SU-DHL-6 (cell line): ENCODE measurements around the gene PRRC2B.
"Not testable (repeated sequence)": the region's sequence is repeated elsewhere in the genome, so short reads cannot be mapped to it uniquely, and the experiment has no call there.

Experiments used
- H2AFZ ChIP-seq: fragments of 200-600 bp; sonication (generic); 2 replicates; pipeline ENCODE4 v1.6.1; 2014; ENCODE audit warnings: low read depth, mild to moderate bottlenecking, moderate library complexity, mixed read lengths, antibody characterized with exemption, low read length; ENCODE audit not compliant: severe bottlenecking
- H3F3A ChIP-seq: fragments of 200-600 bp; shearing (Covaris generic); 2 replicates; pipeline ENCODE4 v1.6.0; 2016; ENCODE audit warnings: antibody characterized with exemption, mild to moderate bottlenecking; ENCODE audit not compliant: insufficient read depth
- H3K27ac ChIP-seq: fragments of 200-600 bp; sonication (generic); 2 replicates; pipeline ENCODE4 v1.5.1; 2016; ENCODE audit warnings: low read depth, mild to moderate bottlenecking, low read length, moderate library complexity, mixed read lengths
- H3K27me3 ChIP-seq: fragments of 200-600 bp; sonication (generic), shearing (Covaris generic); 2 replicates; pipeline ENCODE4 v1.6.0; 2014; ENCODE audit warnings: mild to moderate bottlenecking, low read length
- H3K36me3 ChIP-seq: fragments of 200-600 bp; sonication (generic); 2 replicates; pipeline ENCODE4 v1.6.1; 2014; ENCODE audit warnings: mild to moderate bottlenecking, low read length, mixed read lengths
- H3K4me2 ChIP-seq: fragments of 300-600, 200-600 bp; shearing (Covaris generic), sonication (generic); 2 replicates; pipeline ENCODE4 v1.6.0; 2014; ENCODE audit warnings: low read length, low read depth, mild to moderate bottlenecking; ENCODE audit not compliant: poor library complexity, severe bottlenecking
- H3K4me3 ChIP-seq: fragments of 200-600 bp; sonication (generic); 2 replicates; pipeline ENCODE4 v1.5.1; 2014; ENCODE audit warnings: antibody characterized with exemption, low read length, mild to moderate bottlenecking, mixed read lengths; ENCODE audit not compliant: insufficient read depth, poor library complexity, severe bottlenecking
- H3K79me2 ChIP-seq: fragments of 200-600 bp; sonication (generic); 2 replicates; pipeline ENCODE4 v1.6.1; 2014; ENCODE audit warnings: mild to moderate bottlenecking, low read length, moderate library complexity; ENCODE audit not compliant: insufficient read depth
- H3K9ac ChIP-seq: fragments of 200-600 bp; sonication (generic); 2 replicates; pipeline ENCODE4 v1.7.0; 2014; ENCODE audit warnings: mild to moderate bottlenecking, low read length
- H3K9me2 ChIP-seq: fragments of 200-600 bp; sonication (generic); replicated peaks from 2 replicates; pipeline ENCODE4 v1.6.1; 2014; ENCODE audit warnings: low read length; ENCODE audit not compliant: insufficient read depth
- H3K9me3 ChIP-seq: fragments of 200-600 bp; sonication (generic); 2 replicates; pipeline ENCODE4 v1.6.1; 2014; ENCODE audit warnings: low read length, mixed read lengths; ENCODE audit not compliant: insufficient read depth
- H4K20me1 ChIP-seq: fragments of 200-600 bp; sonication (generic); 2 replicates; pipeline ENCODE4 v1.6.1; 2014; ENCODE audit warnings: low read depth, mild to moderate bottlenecking, antibody characterized with exemption, low read length, moderate library complexity, mixed read lengths
- EZH2phosphoT487 ChIP-seq: fragments of 200-600 bp; sonication (generic), shearing (Covaris generic); conservative IDR thresholded peaks from 2 replicates; pipeline ENCODE4 v1.6.1; 2018; ENCODE audit warnings: mild to moderate bottlenecking, antibody characterized with exemption, low read length, moderate library complexity, mixed read lengths
- TF ChIP-seq, protein P1 (sequence below): fragments of 200-600 bp; sonication (generic); IDR thresholded peaks from one replicate; pipeline ENCODE4 v1.5.1; 2017; ENCODE audit warnings: antibody characterized with exemption, mild to moderate bottlenecking, low read length, moderate library complexity; ENCODE audit not compliant: insufficient read depth, poor library complexity, severe bottlenecking

The PRRC2B gene

DNA sequence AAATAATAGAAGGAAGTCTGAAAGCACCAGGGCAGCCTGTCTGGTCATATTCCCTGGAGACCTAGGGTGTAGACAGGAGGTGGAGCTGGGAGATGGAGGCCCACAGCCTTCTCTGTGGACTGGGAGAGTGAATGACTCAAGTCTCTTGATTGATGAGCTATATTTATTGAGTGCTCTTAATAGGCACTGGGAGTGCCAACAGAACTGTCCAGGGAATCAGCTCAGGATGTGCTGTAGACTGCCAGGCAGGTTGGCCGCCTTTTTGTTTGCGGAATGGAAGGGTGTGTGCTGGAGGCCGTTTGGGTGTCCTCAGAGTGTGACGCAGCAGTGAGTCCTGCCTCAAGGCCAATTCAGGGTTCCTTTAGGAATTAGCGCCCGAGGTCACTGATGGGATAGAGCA, 75.5 kb downstream of the PRRC2B start:
- Histone ChIP-seq H3K9me2 (no peaks in the 10 kb centered on the region), H3F3A (peaks cover 9% of the 10 kb centered on the region; the same call in 1 of the 2 replicates), H3K4me2 (no peak overlapping the region), H3K27ac (no peak overlapping the region), H3K9ac (no peak overlapping the region), H2AFZ (no peak overlapping the region), H3K9me3 (no peaks in the 10 kb centered on the region), H3K36me3 (peaks cover 33% of the 10 kb centered on the region), H4K20me1 (peaks cover 3% of the 10 kb centered on the region; the same call in 1 of the 2 replicates), H3K79me2 (peaks cover 17% of the 10 kb centered on the region), H3K4me3 (no peak overlapping the region), H3K27me3 (no peaks in the 10 kb centered on the region)
- no peak for TF ChIP-seq EZH2phosphoT487
- TF ChIP-seq, protein P1, sequence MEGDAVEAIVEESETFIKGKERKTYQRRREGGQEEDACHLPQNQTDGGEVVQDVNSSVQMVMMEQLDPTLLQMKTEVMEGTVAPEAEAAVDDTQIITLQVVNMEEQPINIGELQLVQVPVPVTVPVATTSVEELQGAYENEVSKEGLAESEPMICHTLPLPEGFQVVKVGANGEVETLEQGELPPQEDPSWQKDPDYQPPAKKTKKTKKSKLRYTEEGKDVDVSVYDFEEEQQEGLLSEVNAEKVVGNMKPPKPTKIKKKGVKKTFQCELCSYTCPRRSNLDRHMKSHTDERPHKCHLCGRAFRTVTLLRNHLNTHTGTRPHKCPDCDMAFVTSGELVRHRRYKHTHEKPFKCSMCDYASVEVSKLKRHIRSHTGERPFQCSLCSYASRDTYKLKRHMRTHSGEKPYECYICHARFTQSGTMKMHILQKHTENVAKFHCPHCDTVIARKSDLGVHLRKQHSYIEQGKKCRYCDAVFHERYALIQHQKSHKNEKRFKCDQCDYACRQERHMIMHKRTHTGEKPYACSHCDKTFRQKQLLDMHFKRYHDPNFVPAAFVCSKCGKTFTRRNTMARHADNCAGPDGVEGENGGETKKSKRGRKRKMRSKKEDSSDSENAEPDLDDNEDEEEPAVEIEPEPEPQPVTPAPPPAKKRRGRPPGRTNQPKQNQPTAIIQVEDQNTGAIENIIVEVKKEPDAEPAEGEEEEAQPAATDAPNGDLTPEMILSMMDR: no peak

DNA sequence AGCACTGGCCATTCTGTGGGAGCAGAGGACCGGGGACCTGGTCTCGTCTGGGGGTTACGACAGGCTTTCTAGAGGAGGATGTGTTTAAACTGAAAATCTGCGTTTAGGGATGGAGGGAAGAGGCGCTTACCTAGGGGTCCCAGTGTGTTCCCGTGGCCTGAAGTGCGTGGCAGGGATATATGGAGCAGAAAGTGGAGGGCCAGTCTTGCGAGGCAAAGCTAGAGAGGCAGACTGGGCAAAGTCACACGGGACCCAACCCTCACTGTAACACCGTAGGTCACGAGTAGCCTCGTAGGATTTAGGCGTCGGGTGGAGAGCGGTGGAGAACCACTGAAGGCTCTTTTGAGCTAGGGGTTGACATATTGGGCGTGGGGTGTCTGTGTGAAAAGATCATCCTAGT, 76.1 kb downstream of the PRRC2B start:
- Histone ChIP-seq H3K27me3 (no peaks in the 10 kb centered on the region), H3K4me3 (no peak overlapping the region), H3K9ac (no peak overlapping the region), H2AFZ (no peak overlapping the region), H4K20me1 (peaks cover 3% of the 10 kb centered on the region; the same call in 1 of the 2 replicates), H3K4me2 (no peak overlapping the region), H3K27ac (no peak overlapping the region), H3K9me3 (no peaks in the 10 kb centered on the region), H3F3A (peaks cover 9% of the 10 kb centered on the region; the same call in 1 of the 2 replicates), H3K9me2 (no peaks in the 10 kb centered on the region), H3K79me2 (peaks cover 17% of the 10 kb centered on the region), H3K36me3 (peaks cover 37% of the 10 kb centered on the region)
- TF ChIP-seq, protein P1: no peak
- no peak for TF ChIP-seq EZH2phosphoT487

DNA sequence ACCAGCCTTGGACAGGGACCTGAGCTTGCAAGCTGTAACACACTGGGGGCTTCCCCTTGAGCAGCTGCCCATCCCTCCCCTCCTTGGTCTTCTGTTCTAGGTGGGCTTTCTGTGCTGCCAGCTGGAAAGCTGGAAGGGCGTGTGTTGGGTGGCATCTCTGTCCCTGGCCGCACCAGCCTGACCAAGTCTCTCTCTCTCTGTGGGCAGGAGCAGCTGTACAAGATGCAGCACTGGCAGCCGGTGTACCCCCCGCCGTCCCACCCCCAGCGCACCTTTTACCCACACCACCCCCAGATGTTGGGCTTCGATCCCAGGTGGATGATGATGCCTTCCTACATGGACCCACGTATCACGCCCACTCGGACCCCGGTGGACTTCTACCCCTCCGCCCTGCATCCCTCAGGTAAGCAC, 76.7 kb downstream of the PRRC2B start:
- no peak overlapping the region for H2AFZ ChIP-seq
- H4K20me1 ChIP-seq: peaks cover 3% of the 10 kb centered on the region; the same call in 1 of the 2 replicates
- peaks cover 17% of the 10 kb centered on the region for H3K79me2 ChIP-seq
- no peak overlapping the region for H3K9ac ChIP-seq
- H3K9me3 ChIP-seq: no peaks in the 10 kb centered on the region
- H3K27ac ChIP-seq: no peak overlapping the region
- TF ChIP-seq EZH2phosphoT487: no peak
- TF ChIP-seq, protein P1: no peak
- H3K4me3 ChIP-seq: no peak overlapping the region
- H3K9me2 ChIP-seq: no peaks in the 10 kb centered on the region
- H3K36me3 ChIP-seq: peaks cover 39% of the 10 kb centered on the region
- H3F3A ChIP-seq: peaks cover 9% of the 10 kb centered on the region; the same call in 1 of the 2 replicates
- no peak overlapping the region for H3K4me2 ChIP-seq
- no peaks in the 10 kb centered on the region for H3K27me3 ChIP-seq

DNA sequence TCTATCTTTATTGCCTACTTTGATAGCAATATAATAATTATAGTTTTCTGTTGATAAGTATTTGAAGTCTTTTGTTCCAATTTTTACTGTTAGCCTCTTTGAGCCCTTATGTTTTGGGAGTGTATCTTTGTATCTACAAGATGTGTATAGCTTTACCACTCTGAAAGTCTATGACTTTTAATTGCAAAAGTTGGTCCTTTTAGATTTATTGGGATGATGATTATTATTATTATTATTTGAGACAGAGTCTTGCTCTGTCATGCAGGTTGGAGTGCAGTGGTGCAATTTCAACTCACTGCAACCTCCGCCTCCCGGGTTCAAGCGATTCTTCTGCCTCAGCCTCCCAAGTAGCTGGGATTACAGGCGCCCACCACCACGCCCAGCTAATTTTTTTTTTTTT, 78.2 kb downstream of the PRRC2B start:
- peaks cover 17% of the 10 kb centered on the region for H3K79me2 ChIP-seq
- not testable (repeated sequence) for H3K27me3 ChIP-seq, H3F3A ChIP-seq, H3K4me2 ChIP-seq, H3K9me2 ChIP-seq, H3K9ac ChIP-seq, H2AFZ ChIP-seq, H3K4me3 ChIP-seq, H3K9me3 ChIP-seq, H3K27ac ChIP-seq, H4K20me1 ChIP-seq
- peaks cover 37% of the 10 kb centered on the region for H3K36me3 ChIP-seq
